Calu3 (cell line): Measurements from ENCODE around the gene TANC1. TPM values are rescaled to one million over a fixed set of nuclear protein-coding genes. Genes with fewer than 3 reads are reported as not detected.

Source experiments
- BruUV-seq: library from RNA; stranded (reverse); fragments of 400-500 nt; replicated peaks from 2 replicates; lab custom pipeline; 2021; lab: Mats Ljungman, UMichigan
- CTCF ChIA-PET: fragments of 300-600 bp; sonication (Branson Sonifier 250); formaldehyde crosslinking; loops from one replicate; lab custom pipeline; 2022; ENCODE audit warnings: antibody characterized with exemption; lab: Charles Lee
- DNase-seq: peaks from one replicate; pipeline ENCODE4 v3.0.0; 2022
- H3K27ac Mint-ChIP-seq: one replicate; pipeline ENCODE4 v1.8.0; 2022; ENCODE audit warnings: mixed read lengths; ENCODE audit not compliant: unreplicated experiment
- H3K27me3 Mint-ChIP-seq: one replicate; pipeline ENCODE4 v1.8.0; 2022; ENCODE audit warnings: mixed read lengths; ENCODE audit not compliant: unreplicated experiment
- H3K36me3 Mint-ChIP-seq: one replicate; pipeline ENCODE4 v1.8.0; 2022; ENCODE audit warnings: mild to moderate bottlenecking, moderate library complexity, mixed read lengths; ENCODE audit not compliant: insufficient read depth, unreplicated experiment
- H3K4me1 Mint-ChIP-seq: one replicate; pipeline ENCODE4 v1.8.0; 2022; ENCODE audit warnings: mild to moderate bottlenecking, low read depth, mixed read lengths; ENCODE audit not compliant: unreplicated experiment
- H3K4me3 Mint-ChIP-seq: one replicate; pipeline ENCODE4 v1.8.0; 2022; ENCODE audit warnings: mild to moderate bottlenecking, low read depth, moderate library complexity, mixed read lengths; ENCODE audit not compliant: unreplicated experiment
- H3K9me3 Mint-ChIP-seq: one replicate; pipeline ENCODE4 v1.8.0; 2022; ENCODE audit warnings: low read depth, mixed read lengths; ENCODE audit not compliant: unreplicated experiment
- CTCF ChIP-seq: fragments of 200-600 bp; IDR thresholded peaks from one replicate; pipeline ENCODE4 v1.8.0; 2022; ENCODE audit warnings: antibody characterized with exemption; ENCODE audit not compliant: unreplicated experiment
- intact Hi-C: fragments of 100-400 bp; cut with micrococcal nuclease; formaldehyde crosslinking; loops from one replicate; pipeline ENCODE4 v1.10.0; 2022; ENCODE audit not compliant: unreplicated experiment
- total RNA-seq: library from RNA; stranded (reverse); gene quantifications from 2 replicates; pipeline ENCODE4 v1.2.3, GENCODE V29; 2022

Gene TANC1
- total RNA-seq, 1 experiment from 2014 or later, result 41.2 TPM

GRCh38 chr2:159187106-159187505 is 218.7 kb downstream of the TANC1 start:
- no peaks in the 10 kb centered on the region for H3K27me3 Mint-ChIP-seq
- peaks cover 21% of the 10 kb centered on the region for H3K36me3 Mint-ChIP-seq
- intact Hi-C loops, result no loop called here
- H3K9me3 Mint-ChIP-seq, result no peaks in the 10 kb centered on the region
- H3K4me1 Mint-ChIP-seq, result no peaks in the 10 kb centered on the region
- no peak overlapping the region for H3K27ac Mint-ChIP-seq
- CTCF ChIA-PET, result no interaction called here
- BruUV-seq, result no TSS peak
- H3K4me3 Mint-ChIP-seq, result no peak overlapping the region
- no peak for DNase-seq
- no peak for TF ChIP-seq CTCF

GRCh38 chr2:159188449-159188848 is 220.0 kb downstream of the TANC1 start:
- Mint-ChIP-seq H3K27ac (no peak overlapping the region), H3K4me3 (no peak overlapping the region), H3K27me3 (no peaks in the 10 kb centered on the region), H3K4me1 (no peaks in the 10 kb centered on the region), H3K9me3 (no peaks in the 10 kb centered on the region), H3K36me3 (peaks cover 12% of the 10 kb centered on the region)
- CTCF ChIA-PET, result no interaction called here
- DNase-seq, result no peak
- no peak for TF ChIP-seq CTCF
- intact Hi-C loops, result no loop called here
- BruUV-seq, result no TSS peak

GRCh38 chr2:159192371-159192918 is 224.0 kb downstream of the TANC1 start:
- no peaks in the 10 kb centered on the region for H3K9me3 Mint-ChIP-seq
- H3K4me3 Mint-ChIP-seq, result no peak overlapping the region
- H3K36me3 Mint-ChIP-seq, result peaks cover 14% of the 10 kb centered on the region
- TF ChIP-seq CTCF, result no peak
- no peak for DNase-seq
- no TSS peak for BruUV-seq
- H3K27ac Mint-ChIP-seq, result no peak overlapping the region
- CTCF ChIA-PET, result no interaction called here
- no peaks in the 10 kb centered on the region for H3K27me3 Mint-ChIP-seq
- no peaks in the 10 kb centered on the region for H3K4me1 Mint-ChIP-seq
- intact Hi-C loops, result no loop called here

GRCh38 chr2:159193791-159194190 is 225.4 kb downstream of the TANC1 start:
- Mint-ChIP-seq H3K4me3 (no peak overlapping the region), H3K4me1 (no peaks in the 10 kb centered on the region), H3K9me3 (no peaks in the 10 kb centered on the region), H3K27me3 (no peaks in the 10 kb centered on the region), H3K27ac (no peak overlapping the region), H3K36me3 (peaks cover 14% of the 10 kb centered on the region)
- no peak for DNase-seq
- CTCF ChIA-PET, result no interaction called here
- intact Hi-C loops, result no loop called here
- no TSS peak for BruUV-seq
- no peak for TF ChIP-seq CTCF
